Adrenal gland (tissue), 12 donors: Measurements from ENCODE around the gene LEAP2. TPM values are rescaled to one million over a fixed set of nuclear protein-coding genes. Genes with fewer than 3 reads are reported as not detected.

Source experiments
- DNase-seq, 7 donors: peaks; one replicate each; pipeline ENCODE4 v3.0.0-alpha.2; 2019 to 2020
- H3K27ac ChIP-seq, 5 donors: fragments of 200-600 bp; sonication (generic) in 4 of 5; 1 replicate in 3 of 5; 2 replicates in 2 of 5; pipeline versions ENCODE4 v1.5.1 to v1.8.0; 2016 to 2020; ENCODE audit warnings: mild to moderate bottlenecking in 1 of 5
- H3K27me3 ChIP-seq: fragments of 200-600 bp; 2 replicates; pipeline ENCODE4 v1.8.0; 2021
- H3K36me3 ChIP-seq, 2 donors: fragments of 200-600 bp; replicated peaks in 1 of 2; 1 replicate in 1 of 2; 2 replicates in 1 of 2; pipeline versions ENCODE4 v1.5.1 to v1.8.0; 2018 to 2022
- H3K4me1 ChIP-seq, 2 donors: fragments of 200-600 bp; replicated peaks in 1 of 2; 1 replicate in 1 of 2; 2 replicates in 1 of 2; pipeline versions ENCODE4 v1.5.1 to v1.8.0; 2018 to 2021
- H3K4me3 ChIP-seq, 4 donors: fragments of 200-600 bp; sonication (generic) in 3 of 4; one replicate each; pipeline ENCODE4 v1.5.1; 2016 to 2018
- H3K9me3 ChIP-seq, 3 donors: fragments of 200-600 bp; sonication (generic) in 1 of 3; replicated peaks in 1 of 3; 1 replicate in 2 of 3; 2 replicates in 1 of 3; pipeline versions ENCODE4 v1.5.1 to v1.8.0; 2016 to 2021
- CTCF ChIP-seq, 6 experiments: fragments of 450-650 bp in 4 of 6; fragments of 200-600 bp in 2 of 6; sonication (generic) in 1 of 6; IDR thresholded peaks; 1 replicate in 5 of 6; 2 replicates in 1 of 6; pipeline versions ENCODE4 v1.5.1 to v1.8.0; 2016 to 2021; ENCODE audit warnings: antibody characterized with exemption in 6 of 6, mild to moderate bottlenecking in 2 of 6, moderate library complexity in 1 of 6
- POLR2A ChIP-seq, 2 donors: fragments of 450-650 bp; IDR thresholded peaks; one replicate each; pipeline ENCODE4 v1.6.1; 2017; ENCODE audit warnings: antibody characterized with exemption in 2 of 2, mild to moderate bottlenecking in 2 of 2, moderate library complexity in 1 of 2
- WGBS, 4 donors: extraction: QIAGEN DNeasy Blood & Tissue Kit in 2 of 4; methylation state at CpG; one replicate each; pipeline versions ENCODE4 v1.1.5 to v1.1.7; 2013 to 2017; 5-methylcytosine and 5-hydroxymethylcytosine counted together
- intact Hi-C, 2 donors: fragments of 100-400 bp; cut with DNase I; formaldehyde crosslinking; loops; one replicate each; pipeline versions ENCODE4 v1.14.1 to v1.15.0; 2022 to 2023
- polyA plus RNA-seq, 3 donors: library from polyadenylated mRNA; stranded (reverse); fragments of 200-250 nt in 2 of 3; fragments of 350-450 nt in 1 of 3; fragmentation: Illumina TruSeq in 1 of 3; extraction: RNeasy Lipid Tissue Mini Kit (QIAGEN cat#74804) in 1 of 3; gene quantifications; one replicate each; pipeline ENCODE4 v1.2.3, GENCODE V29; 2013 to 2014
- total RNA-seq, 9 donors: library from RNA; depleted of rRNA in 4 of 9; stranded (reverse); fragments of >200 nt in 4 of 9; fragments of 120-200 nt in 1 of 9; fragmentation: NEBNext Ultra II Directional in 1 of 9; extraction: Animal tissue kit (Norgen Biotek cat#: 25700) in 1 of 9; gene quantifications; one replicate each; pipeline versions ENCODE4 v1.1.0 to v1.2.4, GENCODE V29; 2013 to 2023
- donor health status: healthy with polysubstance abuse.
- donor health status: Bipolar disorder and iron deficiency.
- donor health status: DM: yes; HTN: yes; CAD: no.
- donor health status: DM: no; HTN: no; CAD: no.
- donor health status: DM: no; HTN: no; CAD: no.
- donor health status: DM: yes; HTN: yes; CAD: no.

The LEAP2 gene
- total and polyA plus RNA-seq, 12 donors: 0.39 to 3.1 (median 1.3) TPM; not detected in 2

- intact Hi-C loops: no loop called here
- Histone ChIP-seq H3K4me3 (no peak overlapping the region), H3K36me3 (peaks cover 0 to 68% of the 10 kb centered on the region in 2 donors), H3K4me1 (no peaks in the 10 kb centered on the region), H3K27ac (no peak overlapping the region), H3K9me3 (no peaks in the 10 kb centered on the region), H3K27me3 (no peaks in the 10 kb centered on the region)
- TF ChIP-seq CTCF (IDR thresholded peaks at IDR 0.05) (no peak), POLR2A (IDR thresholded peaks at IDR 0.05) (no peak)
- 71 to 79% (median 72%) methylated on average over 3 of the region's 3 CpGs for WGBS, 4 donors
- DNase-seq: peak in 1 of 7 donors; percentile 33
These were observed 4.5 kb downstream of the LEAP2 start for GRCh38 chr5:132877938-132878337.

- peak overlapping the region in 1 of 5 donors; percentile 9 for H3K27ac ChIP-seq
- no peaks in the 10 kb centered on the region for H3K27me3 ChIP-seq
- 24 to 33% (median 26%) methylated on average over 2 of the region's 2 CpGs for WGBS, 4 donors
- no peak overlapping the region for H3K4me3 ChIP-seq
- H3K4me1 ChIP-seq: peaks cover 0 to 13% of the 10 kb centered on the region in 2 donors
- DNase-seq: peak; percentile 40 to 81 (median 69)
- H3K9me3 ChIP-seq: no peaks in the 10 kb centered on the region
- intact Hi-C loops: no loop called here
- TF ChIP-seq POLR2A (IDR thresholded peaks at IDR 0.05): no peak
- peak; percentile 36 to 72 (median 64) for TF ChIP-seq CTCF (IDR thresholded peaks at IDR 0.05)
- H3K36me3 ChIP-seq: peaks cover 0 to 90% of the 10 kb centered on the region in 2 donors
These were observed 9.9 kb downstream of the LEAP2 start for GRCh38 chr5:132883261-132883834.

- Histone ChIP-seq H3K4me1 (peaks cover 0 to 13% of the 10 kb centered on the region in 2 donors), H3K4me3 (no peak overlapping the region), H3K36me3 (peaks cover 0 to 94% of the 10 kb centered on the region in 2 donors), H3K27me3 (no peaks in the 10 kb centered on the region), H3K27ac (no peak overlapping the region), H3K9me3 (no peaks in the 10 kb centered on the region)
- intact Hi-C loops: no loop called here
- TF ChIP-seq POLR2A (IDR thresholded peaks at IDR 0.05): no peak
- no peak for TF ChIP-seq CTCF (IDR thresholded peaks at IDR 0.05)
- WGBS, 4 donors: 42 to 52% (median 50%) methylated on average over 2 of the region's 2 CpGs
- DNase-seq: no peak
These were observed 11.1 kb downstream of the LEAP2 start for GRCh38 chr5:132884548-132884947.

GRCh38 chr5:132886064-132886823 lies 12.8 kb downstream of the LEAP2 start:
- DNase-seq: no peak
- H3K4me1 ChIP-seq: peaks cover 0 to 18% of the 10 kb centered on the region in 2 donors
- TF ChIP-seq CTCF (IDR thresholded peaks at IDR 0.05): no peak
- no peak for TF ChIP-seq POLR2A (IDR thresholded peaks at IDR 0.05)
- H3K4me3 ChIP-seq: no peak overlapping the region
- peak overlapping the region in 1 of 5 donors; percentile 4 for H3K27ac ChIP-seq
- peaks cover 0 to 92% of the 10 kb centered on the region in 2 donors for H3K36me3 ChIP-seq
- 91 to 93% (median 92%) methylated on average over 11 of the region's 11 CpGs for WGBS, 4 donors
- intact Hi-C loops: no loop called here
- H3K9me3 ChIP-seq: no peaks in the 10 kb centered on the region
- H3K27me3 ChIP-seq: no peaks in the 10 kb centered on the region
